Panc1 (cell line): ENCODE measurements around the gene SEPHS2. TPM values are rescaled to one million over a fixed set of nuclear protein-coding genes. Genes with fewer than 3 reads are reported as not detected.
A peak's percentile ranks its signal among the peaks of the same experiment; 100 is the strongest.

ENCODE experiments used
- ATAC-seq: fragments of 200-7000 bp; cut with Tn5 transposase; 2 replicates; pipeline ENCODE4 v1.9.1; 2020; ENCODE audit warnings: mild to moderate bottlenecking, moderate library complexity
- BruUV-seq: library from RNA; stranded (reverse); fragments of 400-500 nt; replicated peaks from 2 replicates; lab custom pipeline; 2021; lab: Mats Ljungman, UMichigan
- CTCF ChIA-PET: fragments of 300-600 bp; sonication (Branson Sonifier 250); formaldehyde crosslinking; loops from one replicate; lab custom pipeline; 2022; ENCODE audit warnings: antibody characterized with exemption; lab: Charles Lee
- POLR2A ChIA-PET: fragments of 300-600 bp; sonication (Branson Sonifier 250); formaldehyde crosslinking; loops from one replicate; lab custom pipeline; 2022; ENCODE audit warnings: antibody characterized with exemption; lab: Charles Lee
- DNase-seq: peaks from one replicate; pipeline ENCODE4 v3.0.0-alpha.2; 2010; ENCODE audit warnings: low read depth, low spot score
- H3K27ac ChIP-seq: 2 replicates; pipeline ENCODE4 v1.5.1; 2011; ENCODE audit warnings: mild to moderate bottlenecking, low read length, inconsistent platforms
- H3K27me3 ChIP-seq: fragments of 200-500 bp; sonication (Bioruptor generic); 2 replicates; pipeline ENCODE4 v1.6.0; 2014; ENCODE audit warnings: low read length, inconsistent platforms; ENCODE audit not compliant: control insufficient read depth, insufficient read depth
- H3K36me3 ChIP-seq: fragments of 200-500 bp; sonication (Bioruptor generic); 2 replicates; pipeline ENCODE4 v1.5.1; 2014; ENCODE audit warnings: inconsistent platforms, mild to moderate bottlenecking, low read length, moderate library complexity; ENCODE audit not compliant: control insufficient read depth, insufficient read depth
- H3K4me1 ChIP-seq: 2 replicates; pipeline ENCODE4 v1.5.1; 2011; ENCODE audit warnings: inconsistent platforms, mild to moderate bottlenecking, low read length, moderate library complexity; ENCODE audit not compliant: control insufficient read depth, insufficient read depth
- H3K4me3 ChIP-seq, 2 experiments: 2 replicates each; pipeline ENCODE4 v1.5.1; 2011 to 2012; ENCODE audit warnings: low read depth in 2 of 2, low read length in 2 of 2, mild to moderate bottlenecking in 2 of 2, inconsistent platforms in 1 of 2, moderate library complexity in 1 of 2
- H3K9me3 ChIP-seq: fragments of 200-500 bp; sonication (Bioruptor generic); 2 replicates; pipeline ENCODE4 v1.5.1; 2014; ENCODE audit warnings: low read depth, mild to moderate bottlenecking, inconsistent platforms, low read length, moderate library complexity; ENCODE audit not compliant: control insufficient read depth, insufficient read depth
- POLR2AphosphoS5 ChIP-seq: IDR thresholded peaks from 2 replicates; pipeline ENCODE4 v1.6.1; 2012; ENCODE audit warnings: mild to moderate bottlenecking, low read depth, low read length, moderate library complexity
- REST ChIP-seq, 2 experiments: IDR thresholded peaks; 2 replicates each; pipeline ENCODE4 v1.6.1; 2011 to 2012; ENCODE audit warnings: low read depth in 2 of 2, control low read depth in 1 of 2, low read length in 1 of 2, mild to moderate bottlenecking in 1 of 2, moderate library complexity in 1 of 2; ENCODE audit not compliant: insufficient read depth in 1 of 2
- SIN3A ChIP-seq: IDR thresholded peaks from 2 replicates; pipeline ENCODE4 v1.6.1; 2012; ENCODE audit warnings: low read depth, mild to moderate bottlenecking, low read length, moderate library complexity, borderline replicate concordance; ENCODE audit not compliant: insufficient read depth
- TCF7L2 ChIP-seq: IDR thresholded peaks from 2 replicates; pipeline ENCODE4 v1.6.1; 2011; ENCODE audit warnings: mild to moderate bottlenecking, low read depth, low read length, inconsistent platforms
- in situ Hi-C: cut with HindIII; loops from 2 replicates; pipeline ENCODE4 v1.10.0; 2016; ENCODE audit warnings: low sequenced_read_pairs, low pct_unique_long_range_greater_than_20kb
- intact Hi-C: fragments of 100-400 bp; cut with micrococcal nuclease; formaldehyde crosslinking; loops from one replicate; pipeline ENCODE4 v1.10.0; 2022; ENCODE audit not compliant: unreplicated experiment
- total RNA-seq: library from RNA; stranded (reverse); gene quantifications from one replicate; pipeline ENCODE4 v1.2.1, GENCODE V29; 2021; ENCODE audit not compliant: unreplicated experiment
- TF ChIP-seq, protein P1 (sequence below): fragments of 450-650 bp; IDR thresholded peaks from 2 replicates; pipeline ENCODE4 v1.5.1; 2017; ENCODE audit warnings: mild to moderate bottlenecking

SEPHS2 gene
- total RNA-seq, 1 experiment from 2014 or later: 68.5 TPM

- CTCF ChIA-PET: no interaction called here
- H3K36me3 ChIP-seq: no peaks in the 10 kb centered on the region
- no TSS peak for BruUV-seq
- no peaks in the 10 kb centered on the region for H3K9me3 ChIP-seq
- in situ Hi-C loops (no loop called here), intact Hi-C loops (no loop called here)
- no peak overlapping the region for H3K27ac ChIP-seq
- ATAC-seq (no peak), DNase-seq (no peak)
- POLR2A ChIA-PET: no interaction called here
- peaks cover 16% of the 10 kb centered on the region for H3K4me1 ChIP-seq
- TF ChIP-seq POLR2AphosphoS5 (no peak), REST (IDR thresholded peaks at IDR 0.05; ENCODE audit: insufficient read depth in 1 of 2, low read depth in 2 of 2, low read length in 1 of 2) (no peak), TCF7L2 (no peak), SIN3A (no peak)
- TF ChIP-seq, protein P1, sequence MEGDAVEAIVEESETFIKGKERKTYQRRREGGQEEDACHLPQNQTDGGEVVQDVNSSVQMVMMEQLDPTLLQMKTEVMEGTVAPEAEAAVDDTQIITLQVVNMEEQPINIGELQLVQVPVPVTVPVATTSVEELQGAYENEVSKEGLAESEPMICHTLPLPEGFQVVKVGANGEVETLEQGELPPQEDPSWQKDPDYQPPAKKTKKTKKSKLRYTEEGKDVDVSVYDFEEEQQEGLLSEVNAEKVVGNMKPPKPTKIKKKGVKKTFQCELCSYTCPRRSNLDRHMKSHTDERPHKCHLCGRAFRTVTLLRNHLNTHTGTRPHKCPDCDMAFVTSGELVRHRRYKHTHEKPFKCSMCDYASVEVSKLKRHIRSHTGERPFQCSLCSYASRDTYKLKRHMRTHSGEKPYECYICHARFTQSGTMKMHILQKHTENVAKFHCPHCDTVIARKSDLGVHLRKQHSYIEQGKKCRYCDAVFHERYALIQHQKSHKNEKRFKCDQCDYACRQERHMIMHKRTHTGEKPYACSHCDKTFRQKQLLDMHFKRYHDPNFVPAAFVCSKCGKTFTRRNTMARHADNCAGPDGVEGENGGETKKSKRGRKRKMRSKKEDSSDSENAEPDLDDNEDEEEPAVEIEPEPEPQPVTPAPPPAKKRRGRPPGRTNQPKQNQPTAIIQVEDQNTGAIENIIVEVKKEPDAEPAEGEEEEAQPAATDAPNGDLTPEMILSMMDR: no peak
- H3K27me3 ChIP-seq: no peaks in the 10 kb centered on the region
- H3K4me3 ChIP-seq: no peak overlapping the region
Observed at GRCh38 chr16:30413112-30413806, 32.4 kb downstream of the SEPHS2 start.

- POLR2A ChIA-PET: no interaction called here
- peak overlapping the region; percentile 51 for H3K27ac ChIP-seq
- ATAC-seq (peak; percentile 80), DNase-seq (peak; percentile 64)
- no peak overlapping the region for H3K4me3 ChIP-seq
- peaks cover 12% of the 10 kb centered on the region; the same call in 1 of the 2 replicates for H3K4me1 ChIP-seq
- no TSS peak for BruUV-seq
- intact Hi-C loops (no loop called here), in situ Hi-C loops (no loop called here)
- H3K36me3 ChIP-seq: no peaks in the 10 kb centered on the region
- no peaks in the 10 kb centered on the region for H3K27me3 ChIP-seq
- H3K9me3 ChIP-seq: no peaks in the 10 kb centered on the region
- CTCF ChIA-PET: interaction anchor here (0.5 to 1.4 kb wide), 8 partner anchors 9 to 318 kb away, joined by 3 to 5 read pairs (median 3); partner anchors contain the start of gene TBX6
- TF ChIP-seq POLR2AphosphoS5: no peak; the same call in 1 of the 2 replicates
- TF ChIP-seq, protein P1: peak; percentile 96
Observed at GRCh38 chr16:30409125-30410060, 36.3 kb downstream of the SEPHS2 start.
